SIG-M5 treated with dmso at 0.1 percent for 504 hours (cell line): ENCODE measurements around the gene SH3D19.

Experiments used
- DNase-seq: peaks from one replicate; lab custom pipeline; 2025; ENCODE audit not compliant: unreplicated experiment; lab: John Stamatoyannopoulos, UW

Gene SH3D19

DNA sequence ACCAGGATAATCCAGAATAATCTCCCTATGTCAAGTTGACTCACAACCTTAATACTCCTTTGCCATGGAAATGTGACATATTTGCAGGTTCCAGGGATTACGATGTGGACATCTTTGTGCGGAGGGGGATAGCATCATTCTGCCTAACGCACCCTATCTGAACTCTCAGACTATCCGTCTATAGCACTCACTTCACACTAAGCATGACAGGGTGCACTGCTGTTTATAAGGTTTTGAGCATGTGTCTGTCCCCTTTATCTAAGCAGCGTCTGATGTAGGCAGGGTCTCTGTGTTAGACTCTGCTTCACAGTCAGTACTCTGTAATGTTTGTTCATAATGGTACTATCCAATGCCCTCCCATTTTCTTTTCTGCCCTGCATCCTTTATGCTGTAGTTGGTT lies 91.8 kb downstream of the SH3D19 start:
- no peak for DNase-seq

DNA sequence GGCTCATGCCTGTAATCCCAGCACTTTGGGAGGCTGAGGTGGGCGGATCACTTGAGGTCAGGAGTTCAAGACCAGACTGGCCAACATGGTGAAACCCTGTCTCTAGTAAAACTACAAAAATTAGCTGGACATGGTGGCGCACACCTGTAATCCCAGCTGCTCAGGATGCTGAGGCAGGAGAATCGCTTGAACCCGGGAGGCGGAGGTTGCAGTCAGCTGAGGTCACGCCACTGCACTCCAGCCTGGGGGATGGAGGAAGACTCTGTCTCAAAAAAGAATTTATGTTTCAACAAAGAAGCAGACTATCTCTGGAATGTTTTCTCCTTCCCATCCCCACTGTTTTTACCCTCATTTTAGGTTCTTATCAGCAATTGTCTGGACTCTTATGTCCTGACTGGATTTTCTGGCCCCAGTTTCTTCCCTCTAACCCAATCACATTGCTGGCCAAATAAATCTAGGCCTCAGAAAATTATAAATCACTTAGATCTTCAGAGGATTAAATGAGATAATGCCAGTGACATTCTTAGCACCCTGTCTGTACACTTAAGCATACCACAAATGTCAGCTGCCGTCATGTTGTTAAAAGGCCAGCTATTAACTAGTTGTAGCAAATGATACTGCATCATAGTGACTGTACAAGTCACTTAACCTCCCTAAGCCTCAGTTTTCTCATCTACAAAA lies 93.3 kb downstream of the SH3D19 start:
- DNase-seq: no peak

DNA sequence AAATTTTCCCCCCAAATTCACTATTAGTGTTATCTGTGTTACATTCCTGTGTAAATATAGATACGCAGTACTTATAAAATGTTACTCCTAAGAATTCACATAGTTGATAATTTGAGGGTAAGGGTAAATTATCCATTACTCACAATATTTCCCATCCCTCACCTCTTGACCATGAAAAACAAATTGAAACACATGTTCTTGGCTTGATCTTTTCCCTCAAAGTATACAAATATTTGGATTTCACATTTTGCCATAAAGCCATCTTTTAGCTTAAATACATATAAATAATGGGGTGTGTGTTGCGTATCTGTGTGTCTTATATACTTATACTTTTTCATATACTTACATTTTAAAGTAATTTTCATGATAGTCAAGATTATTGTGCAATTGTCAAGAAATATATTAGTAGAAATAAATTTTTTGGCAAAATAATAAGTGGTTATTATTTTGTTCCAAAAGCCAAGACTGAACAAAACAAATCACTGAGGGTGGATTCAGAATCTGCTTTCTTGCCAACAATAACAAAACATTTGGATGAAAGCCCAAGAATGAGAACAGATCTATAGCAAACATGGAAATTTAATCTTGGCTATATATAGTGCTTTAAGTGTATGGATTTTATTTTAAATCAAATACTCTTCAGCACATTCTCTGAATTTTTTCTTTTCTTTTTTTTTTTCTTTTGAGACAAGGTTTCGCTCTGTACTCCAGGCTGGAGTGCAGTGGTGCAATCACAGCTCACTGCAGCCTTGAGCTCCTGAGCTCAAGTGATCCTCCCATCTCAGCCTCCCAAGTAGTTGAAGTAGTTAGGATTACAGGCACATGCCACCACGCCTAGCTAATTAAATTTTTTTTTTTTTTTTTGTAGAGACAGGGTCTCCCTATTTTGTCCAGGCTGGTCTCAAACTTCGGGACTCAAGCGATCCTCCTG lies 97.0 kb downstream of the SH3D19 start:
- DNase-seq: no peak

DNA sequence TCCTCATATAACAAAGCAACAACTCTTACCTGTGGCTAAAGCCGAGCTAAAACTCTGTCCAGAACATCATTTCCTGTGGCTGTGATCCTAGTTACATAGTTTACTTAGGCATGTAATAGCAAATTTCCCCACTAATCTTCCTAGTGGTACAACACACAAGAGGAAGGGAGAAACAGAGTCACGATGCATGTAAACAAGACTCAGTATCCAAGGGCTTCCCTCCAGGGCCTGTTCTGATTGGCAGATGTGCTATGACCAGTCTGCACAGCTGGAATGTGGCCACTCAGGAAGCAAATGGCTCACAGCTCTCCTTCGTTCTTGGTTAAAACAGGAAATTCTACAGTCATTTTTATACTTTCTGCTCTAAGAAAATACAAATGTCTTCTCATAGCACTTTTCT lies 97.7 kb downstream of the SH3D19 start:
- no peak for DNase-seq

DNA sequence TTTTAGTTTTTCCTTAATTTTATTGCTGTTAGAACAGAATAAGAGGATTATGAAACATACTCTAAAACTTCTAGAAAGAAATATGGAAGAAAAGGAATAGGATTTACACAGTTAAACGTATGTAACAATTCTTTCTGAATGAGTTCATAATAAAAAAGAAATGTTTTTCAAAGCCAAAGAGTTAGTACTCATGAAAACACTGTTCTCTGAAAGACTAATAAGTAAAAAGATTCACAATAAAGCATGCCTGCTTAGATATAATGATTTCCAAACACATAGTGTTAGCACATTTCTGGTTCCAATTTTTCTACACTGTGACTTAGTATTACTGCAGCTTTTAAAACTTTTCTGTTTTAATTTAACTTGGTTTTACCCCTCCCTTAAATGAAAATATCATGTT lies 98.2 kb downstream of the SH3D19 start:
- no peak for DNase-seq

DNA sequence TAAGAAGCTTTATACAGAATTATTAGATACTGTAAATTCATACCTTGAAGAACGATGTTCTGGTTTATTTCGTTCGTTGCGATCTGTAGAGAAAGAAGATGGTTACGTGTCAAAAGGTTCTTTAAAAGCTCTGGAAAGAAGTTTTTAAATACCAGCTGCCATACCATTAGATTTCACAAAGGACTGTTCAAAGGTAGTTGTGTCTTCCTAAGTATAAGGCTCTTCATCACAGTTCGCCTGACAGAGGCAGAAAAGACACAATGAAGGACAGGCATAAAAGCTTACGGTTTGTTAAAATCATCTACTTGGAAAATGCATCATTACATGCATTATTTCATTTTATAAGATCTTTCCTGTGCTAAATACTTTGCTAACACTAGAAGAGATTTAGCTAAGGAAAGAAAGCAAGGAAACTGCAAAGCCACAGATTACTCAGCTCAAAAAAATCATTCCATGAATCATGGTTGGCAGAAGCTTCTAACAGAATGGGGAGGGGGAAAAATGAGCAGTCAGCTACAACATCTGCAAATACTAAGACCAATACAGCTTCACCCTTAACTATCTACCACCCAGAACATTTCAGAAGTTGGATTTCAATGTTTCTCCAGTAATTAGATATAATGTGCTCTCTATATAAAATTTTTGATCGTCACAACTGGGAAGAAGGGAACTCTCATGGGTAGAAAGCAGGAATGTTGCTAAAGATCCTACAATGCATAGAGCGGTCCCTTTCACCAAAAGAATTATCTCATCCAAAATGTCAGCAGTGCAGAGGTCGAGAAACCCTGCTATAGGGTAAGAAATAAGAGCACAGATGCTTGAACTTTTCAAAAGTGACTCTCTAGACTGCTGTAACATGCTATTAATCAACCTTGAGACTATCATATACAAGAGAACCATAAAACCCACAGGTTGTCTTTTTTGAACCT lies 99.1 kb downstream of the SH3D19 start:
- no peak for DNase-seq

DNA sequence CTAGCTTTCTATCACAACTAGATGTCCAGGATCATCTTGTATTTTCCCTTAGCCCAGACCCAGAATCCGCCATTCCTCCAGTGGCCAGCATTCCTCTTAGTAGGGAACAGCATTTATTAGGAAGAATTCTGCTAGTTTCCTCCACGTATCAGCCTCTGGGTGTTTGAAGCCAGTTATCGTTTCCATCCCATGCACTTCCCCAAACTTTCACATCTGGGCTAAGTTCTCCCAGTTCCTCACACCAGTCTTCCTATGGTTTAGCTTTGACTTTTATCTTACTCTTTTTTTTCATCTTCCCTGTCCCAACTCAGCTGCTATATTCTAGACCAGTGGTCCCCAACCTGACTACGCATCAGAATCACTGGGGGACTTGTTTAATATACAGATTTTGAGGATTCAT lies 101.9 kb downstream of the SH3D19 start:
- no peak for DNase-seq

DNA sequence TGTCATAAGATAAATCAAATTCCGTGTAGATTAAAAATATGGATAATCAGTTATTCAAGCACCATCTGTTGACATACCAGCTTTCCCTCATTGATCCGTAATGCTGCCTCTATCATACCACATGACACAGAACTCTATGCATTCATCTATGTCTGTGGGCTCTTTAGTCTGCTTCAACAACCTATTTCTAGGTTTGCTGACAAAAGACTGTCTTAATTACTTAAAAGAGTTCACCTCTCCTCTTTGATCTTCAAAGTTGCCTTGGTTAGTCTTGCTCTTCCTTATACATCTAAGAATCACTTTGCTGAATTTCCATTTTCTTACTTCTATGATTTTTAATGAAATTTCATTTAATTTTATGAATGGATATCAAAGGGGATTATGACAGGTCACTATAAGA lies 105.5 kb downstream of the SH3D19 start:
- DNase-seq: no peak

DNA sequence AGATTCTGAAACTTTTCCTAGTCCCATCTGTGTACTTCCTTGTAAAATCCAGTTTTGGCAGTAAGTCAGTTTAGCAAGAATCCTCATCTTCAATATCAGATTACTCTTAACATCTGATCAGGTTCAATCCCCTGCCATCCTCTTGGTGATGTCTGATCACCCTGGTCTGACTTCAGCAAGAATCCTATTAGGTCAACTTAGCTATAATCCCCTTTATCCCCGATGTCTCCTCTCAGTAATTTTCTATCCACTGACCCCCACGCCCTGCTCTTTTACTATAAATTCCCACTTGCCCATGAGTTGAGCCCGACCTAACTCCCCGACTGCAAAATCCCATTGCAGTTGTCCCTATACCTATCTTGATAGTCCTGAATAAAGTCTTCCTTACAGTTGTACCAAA lies 106.3 kb downstream of the SH3D19 start:
- DNase-seq: no peak

DNA sequence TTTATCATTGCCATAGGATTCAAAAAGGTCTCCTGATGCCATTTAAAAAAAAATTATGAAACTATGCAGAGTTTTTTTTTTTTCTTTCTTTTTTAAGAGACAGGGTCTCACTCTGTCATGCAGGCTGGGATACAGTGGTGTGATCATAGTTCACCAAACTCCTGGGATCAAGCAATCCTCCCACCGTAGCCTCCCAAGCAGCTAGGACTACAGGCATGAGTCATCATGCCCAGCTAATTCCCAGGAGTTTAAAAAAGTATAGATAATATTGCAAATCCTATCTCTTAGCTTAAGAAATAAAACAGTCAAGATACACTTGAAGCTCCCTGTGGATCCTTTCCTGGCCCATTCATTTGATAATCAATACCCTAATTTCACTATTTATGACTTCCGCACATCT lies 107.1 kb downstream of the SH3D19 start:
- DNase-seq: no peak

DNA sequence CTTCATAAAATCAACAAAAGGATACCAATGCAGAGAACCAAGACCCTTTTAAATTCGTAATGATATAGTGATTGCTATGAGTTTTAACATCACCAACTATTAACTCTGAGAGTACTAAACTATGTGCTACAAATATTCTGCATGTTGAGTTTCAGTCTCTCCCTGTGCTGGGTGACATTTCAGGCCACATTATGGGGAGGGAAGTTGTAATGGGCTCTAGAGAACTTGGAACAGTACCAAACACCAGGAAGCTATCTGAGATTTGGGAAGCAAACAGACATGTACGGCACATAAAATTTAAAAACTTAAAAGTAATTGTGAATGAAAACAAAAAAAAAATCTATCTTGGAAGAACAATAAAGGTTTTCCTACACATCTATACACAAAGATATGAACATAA lies 108.1 kb downstream of the SH3D19 start:
- no peak for DNase-seq

DNA sequence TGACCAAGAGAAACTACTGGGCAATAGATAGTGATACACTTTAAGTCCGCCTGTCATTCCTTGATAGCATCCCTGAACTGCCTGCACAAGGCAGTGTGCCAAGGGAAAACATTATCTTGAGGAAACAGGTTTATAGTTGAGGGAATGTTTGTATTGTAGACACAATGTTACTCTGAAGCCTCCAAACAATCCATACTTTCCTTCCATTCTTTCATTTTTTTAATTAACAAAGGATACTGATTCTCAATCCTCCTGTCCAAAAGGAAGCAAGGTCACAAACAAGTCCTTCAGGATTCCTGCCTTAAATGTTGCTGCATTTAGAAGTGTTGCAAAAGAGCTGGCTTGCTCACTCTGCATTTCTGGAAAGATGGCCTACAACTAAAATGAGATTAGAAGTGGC lies 110.1 kb downstream of the SH3D19 start:
- DNase-seq: no peak

DNA sequence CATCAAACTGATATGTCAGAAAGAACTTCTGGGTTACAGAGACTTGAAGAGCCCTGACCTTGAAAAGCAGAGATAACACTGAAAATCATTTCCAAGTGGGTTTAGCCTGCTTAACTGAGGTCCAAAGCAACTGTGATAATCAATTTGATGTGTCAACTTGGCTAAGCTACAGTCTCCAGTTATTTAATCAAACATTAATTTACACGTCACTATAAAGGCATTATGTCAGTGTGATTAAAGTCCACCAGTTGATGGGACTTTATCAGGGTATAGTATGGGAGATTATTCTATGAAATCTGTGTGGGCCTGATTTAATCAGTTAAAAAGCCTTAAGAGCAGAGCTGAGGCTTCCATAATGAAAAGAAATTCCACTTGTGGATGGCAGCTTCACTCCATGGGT lies 117.5 kb downstream of the SH3D19 start:
- DNase-seq: no peak

DNA sequence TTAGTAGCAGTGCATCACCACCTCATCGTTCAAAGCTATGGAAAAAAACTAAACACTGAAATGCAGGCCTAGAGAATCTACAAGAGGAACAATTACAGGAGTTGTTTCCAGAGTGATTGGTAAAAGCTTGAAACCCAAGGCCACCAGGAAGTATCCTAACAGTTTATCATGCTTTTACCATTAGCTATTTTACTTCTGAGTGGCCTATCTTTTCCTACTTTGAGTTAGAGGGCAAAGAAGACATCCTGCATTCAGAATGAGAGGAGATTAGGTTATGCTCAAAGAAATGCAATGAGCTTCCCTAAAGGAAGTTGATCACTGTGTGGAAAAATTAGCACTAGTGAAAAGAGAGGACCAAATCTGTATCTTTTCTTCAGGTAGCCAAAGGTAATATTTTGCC lies 118.2 kb downstream of the SH3D19 start:
- DNase-seq: no peak

DNA sequence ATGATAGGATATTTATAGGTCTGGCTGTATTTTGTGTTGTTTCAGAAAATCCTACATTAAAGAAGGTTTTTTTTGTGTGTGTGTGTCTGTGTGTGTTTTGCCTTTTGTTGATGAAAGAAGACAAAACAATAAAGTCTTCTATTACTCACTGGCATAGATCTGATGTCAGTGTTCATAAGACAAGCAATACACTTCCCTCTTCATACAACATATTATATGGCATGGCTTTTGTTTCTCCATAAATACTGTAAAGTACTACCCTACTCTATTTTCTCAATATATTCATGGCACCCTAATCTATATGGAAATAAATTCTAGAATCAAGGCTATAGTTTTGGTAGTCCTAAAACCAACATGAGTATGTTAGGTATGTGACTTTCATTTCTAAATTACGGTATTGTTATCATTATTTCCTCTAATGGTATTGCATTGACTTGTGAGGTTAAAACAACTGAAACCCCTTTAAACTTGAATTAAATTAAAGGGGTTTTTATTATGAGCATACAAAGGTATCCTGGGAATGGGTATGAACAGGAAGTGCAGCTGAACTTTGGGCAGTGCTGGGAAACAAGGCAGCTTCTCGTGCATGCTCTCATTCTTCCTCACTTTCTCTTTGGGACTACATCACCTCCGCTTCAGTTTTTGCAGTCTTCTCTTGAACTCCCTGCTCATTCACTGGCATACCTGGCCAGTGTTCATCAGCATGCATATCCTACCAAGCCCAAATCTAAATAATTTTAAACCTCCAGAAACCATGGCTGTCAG lies 119.0 kb downstream of the SH3D19 start:
- no peak for DNase-seq

DNA sequence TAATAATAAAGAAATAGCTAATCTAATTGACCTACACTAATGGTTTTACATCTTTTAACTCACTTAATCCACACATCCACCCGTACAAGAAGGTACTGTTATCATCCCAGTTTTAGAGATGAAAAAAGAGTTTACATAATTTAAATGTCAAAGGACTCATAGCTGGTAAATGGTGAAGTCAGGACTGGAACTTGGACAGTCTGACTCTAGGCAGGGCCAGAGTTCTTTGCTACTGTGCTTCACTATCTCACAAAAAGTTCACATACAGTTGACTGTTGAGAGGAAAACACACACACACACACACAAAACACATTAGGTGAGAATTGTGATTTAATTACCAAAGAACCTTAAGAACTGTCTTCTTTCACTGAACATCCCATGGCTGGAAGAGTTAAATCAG lies 119.7 kb downstream of the SH3D19 start:
- DNase-seq: no peak

DNA sequence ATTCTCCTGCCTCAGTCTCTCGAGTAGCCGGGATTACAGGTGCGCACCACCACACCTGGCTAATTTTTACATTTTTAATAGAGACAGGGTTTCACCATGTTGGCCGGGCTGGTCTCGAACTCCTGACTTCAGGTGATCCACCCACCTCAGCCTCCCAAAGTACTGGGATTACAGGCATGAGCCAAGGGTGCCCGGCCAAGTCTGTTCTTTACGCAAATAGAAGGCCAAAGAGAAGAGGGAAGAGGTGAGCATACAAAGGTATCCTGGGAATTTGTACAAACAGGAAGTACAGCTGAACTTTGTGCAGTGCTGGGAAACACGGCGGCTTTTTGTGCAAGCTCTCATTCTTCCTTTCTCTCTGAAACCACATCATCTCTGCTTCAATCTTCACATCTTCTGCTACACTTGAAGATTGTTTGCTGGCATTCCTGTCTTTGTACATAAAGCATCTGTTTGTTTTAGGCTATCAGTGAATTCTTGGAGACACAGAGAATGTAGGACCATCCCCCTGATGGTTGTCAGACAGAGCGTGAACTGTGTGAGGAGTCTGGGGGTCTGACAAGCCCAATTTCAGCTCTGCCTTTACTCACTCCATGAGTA lies 120.4 kb downstream of the SH3D19 start:
- no peak for DNase-seq

DNA sequence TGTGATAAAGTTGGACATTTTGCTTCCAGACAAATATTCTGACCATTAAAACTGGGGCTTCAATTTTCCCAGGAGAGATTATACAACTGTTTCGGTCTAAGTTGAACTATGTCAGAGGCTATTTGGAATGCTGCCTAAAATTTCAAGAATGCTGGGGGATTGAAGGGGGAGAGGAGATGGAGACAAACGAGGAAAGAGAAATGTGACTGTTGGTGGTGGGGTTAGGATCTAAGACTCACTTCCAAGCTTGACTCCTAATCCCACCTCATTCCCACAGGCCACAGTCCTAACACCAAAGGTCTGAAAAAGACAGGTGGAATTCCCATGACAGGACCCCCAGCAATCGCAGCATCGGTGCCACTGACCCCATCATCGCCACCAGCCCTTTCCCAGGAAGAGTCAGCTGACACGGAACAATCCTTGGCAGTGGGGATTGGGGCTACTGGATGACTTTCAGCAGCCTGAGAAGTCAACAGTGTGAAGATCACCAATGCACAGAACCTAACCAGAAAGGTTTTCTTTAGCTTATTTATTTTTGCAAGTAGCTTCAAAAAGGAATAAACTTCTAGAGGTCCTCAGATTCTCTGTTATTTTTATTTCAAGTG lies 122.5 kb downstream of the SH3D19 start:
- DNase-seq: no peak

DNA sequence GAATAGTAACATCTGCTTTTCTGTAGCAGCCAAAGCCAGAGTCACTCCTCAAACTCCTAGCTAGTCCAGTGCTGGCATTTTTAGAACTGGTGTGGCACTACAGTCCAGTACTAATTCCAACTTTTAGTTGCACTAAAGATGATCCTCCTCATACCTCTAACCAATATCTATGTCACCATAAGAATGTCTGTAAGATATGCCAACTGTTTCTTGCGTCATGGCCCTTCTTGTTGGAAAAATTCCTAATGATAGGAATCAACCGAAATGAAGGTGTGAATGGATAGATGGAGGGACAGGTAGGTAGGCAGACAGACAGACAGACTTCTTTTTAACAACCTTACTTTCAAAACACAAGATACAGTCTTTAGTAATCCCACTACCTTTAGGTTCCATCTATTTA lies 123.0 kb downstream of the SH3D19 start:
- DNase-seq: no peak
